Mammary epithelial cell (primary cell): ENCODE results near the gene RPL5.

Source experiments
- EZH2 ChIP-seq: IDR thresholded peaks from 2 replicates; pipeline ENCODE4 v1.6.1; 2012; ENCODE audit warnings: low read length, inconsistent platforms, borderline replicate concordance
- TF ChIP-seq, protein P1 (sequence below), 2 donors: IDR thresholded peaks in 1 of 2; conservative IDR thresholded peaks in 1 of 2; 2 replicates each; pipeline ENCODE4 v1.5.1; 2011 to 2012; ENCODE audit warnings: inconsistent platforms in 2 of 2, low read length in 2 of 2, mild to moderate bottlenecking in 2 of 2, control low read depth in 1 of 2, low read depth in 1 of 2; ENCODE audit not compliant: insufficient read depth in 1 of 2; ENCODE audit errors: extremely low read depth in 1 of 2

DNA sequence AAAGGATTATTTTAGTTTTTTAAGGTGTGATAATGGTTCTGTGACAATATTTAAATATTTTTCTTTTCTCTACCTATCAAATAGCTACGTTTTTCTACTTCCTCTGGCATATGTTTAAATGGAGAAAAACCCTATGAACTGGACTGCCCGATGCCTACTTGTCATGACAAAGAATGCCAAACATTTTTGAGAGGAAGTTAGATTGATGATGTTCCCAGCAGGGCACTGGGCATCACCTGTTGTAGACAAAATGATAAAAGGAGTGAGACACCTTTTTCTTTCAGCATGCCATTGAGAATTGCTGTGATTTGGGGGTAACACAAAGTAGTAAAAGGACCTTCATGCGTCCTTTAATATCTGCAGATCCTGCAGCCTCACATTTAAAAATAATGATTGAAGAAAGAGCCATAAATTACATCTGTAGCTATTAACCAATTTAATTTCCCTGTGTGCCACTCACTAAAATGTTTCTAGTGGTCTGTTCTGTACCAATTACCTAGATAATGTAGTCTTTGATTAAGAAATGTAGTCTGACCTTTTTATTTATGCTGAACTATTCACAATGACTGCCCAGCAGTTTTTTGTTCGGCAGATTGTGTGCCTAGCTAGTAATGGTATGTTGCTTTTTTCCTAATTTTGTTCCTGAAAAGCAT lies 47.6 kb downstream of the RPL5 start:
- no peak for TF ChIP-seq EZH2
- TF ChIP-seq, protein P1, sequence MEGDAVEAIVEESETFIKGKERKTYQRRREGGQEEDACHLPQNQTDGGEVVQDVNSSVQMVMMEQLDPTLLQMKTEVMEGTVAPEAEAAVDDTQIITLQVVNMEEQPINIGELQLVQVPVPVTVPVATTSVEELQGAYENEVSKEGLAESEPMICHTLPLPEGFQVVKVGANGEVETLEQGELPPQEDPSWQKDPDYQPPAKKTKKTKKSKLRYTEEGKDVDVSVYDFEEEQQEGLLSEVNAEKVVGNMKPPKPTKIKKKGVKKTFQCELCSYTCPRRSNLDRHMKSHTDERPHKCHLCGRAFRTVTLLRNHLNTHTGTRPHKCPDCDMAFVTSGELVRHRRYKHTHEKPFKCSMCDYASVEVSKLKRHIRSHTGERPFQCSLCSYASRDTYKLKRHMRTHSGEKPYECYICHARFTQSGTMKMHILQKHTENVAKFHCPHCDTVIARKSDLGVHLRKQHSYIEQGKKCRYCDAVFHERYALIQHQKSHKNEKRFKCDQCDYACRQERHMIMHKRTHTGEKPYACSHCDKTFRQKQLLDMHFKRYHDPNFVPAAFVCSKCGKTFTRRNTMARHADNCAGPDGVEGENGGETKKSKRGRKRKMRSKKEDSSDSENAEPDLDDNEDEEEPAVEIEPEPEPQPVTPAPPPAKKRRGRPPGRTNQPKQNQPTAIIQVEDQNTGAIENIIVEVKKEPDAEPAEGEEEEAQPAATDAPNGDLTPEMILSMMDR (conservative IDR thresholded peaks at IDR 0.05 in 1 of 2, IDR thresholded peaks at IDR 0.05 in 1 of 2; ENCODE audit: extremely low read depth in 1 of 2, insufficient read depth in 1 of 2, low read depth in 1 of 2, low read length in 2 of 2): no peak
